Stomach smooth muscle (tissue), 2 donors: ENCODE results near the gene ANKRD53.

Experiments used
- H3K27ac ChIP-seq: one replicate; pipeline ENCODE4 v1.7.0; 2013; ENCODE audit warnings: mild to moderate bottlenecking, low read length, inconsistent platforms
- H3K27me3 ChIP-seq, 2 donors: one replicate each; pipeline ENCODE4 v1.7.0; 2013; ENCODE audit warnings: low read length in 2 of 2; ENCODE audit not compliant: insufficient read depth in 2 of 2, control insufficient read depth in 1 of 2
- H3K36me3 ChIP-seq, 2 donors: one replicate each; pipeline ENCODE4 v1.7.0; 2013; ENCODE audit warnings: low read length in 2 of 2; ENCODE audit not compliant: control insufficient read depth in 2 of 2, insufficient read depth in 2 of 2
- H3K4me1 ChIP-seq: one replicate; pipeline ENCODE4 v1.7.0; 2013; ENCODE audit warnings: low read length; ENCODE audit not compliant: control insufficient read depth, insufficient read depth
- H3K4me3 ChIP-seq, 2 donors: one replicate each; pipeline ENCODE4 v1.7.0; 2013; ENCODE audit warnings: low read length in 2 of 2
- H3K9ac ChIP-seq, 2 donors: one replicate each; pipeline ENCODE4 v1.7.0; 2013; ENCODE audit warnings: low read length in 2 of 2, mild to moderate bottlenecking in 1 of 2
- H3K9me3 ChIP-seq, 2 donors: one replicate each; pipeline ENCODE4 v1.7.0; 2013; ENCODE audit warnings: low read length in 2 of 2; ENCODE audit not compliant: control insufficient read depth in 2 of 2
- donor health status: healthy.
- donor health status: Pancreatic carcinoma.

Gene ANKRD53, protein sequence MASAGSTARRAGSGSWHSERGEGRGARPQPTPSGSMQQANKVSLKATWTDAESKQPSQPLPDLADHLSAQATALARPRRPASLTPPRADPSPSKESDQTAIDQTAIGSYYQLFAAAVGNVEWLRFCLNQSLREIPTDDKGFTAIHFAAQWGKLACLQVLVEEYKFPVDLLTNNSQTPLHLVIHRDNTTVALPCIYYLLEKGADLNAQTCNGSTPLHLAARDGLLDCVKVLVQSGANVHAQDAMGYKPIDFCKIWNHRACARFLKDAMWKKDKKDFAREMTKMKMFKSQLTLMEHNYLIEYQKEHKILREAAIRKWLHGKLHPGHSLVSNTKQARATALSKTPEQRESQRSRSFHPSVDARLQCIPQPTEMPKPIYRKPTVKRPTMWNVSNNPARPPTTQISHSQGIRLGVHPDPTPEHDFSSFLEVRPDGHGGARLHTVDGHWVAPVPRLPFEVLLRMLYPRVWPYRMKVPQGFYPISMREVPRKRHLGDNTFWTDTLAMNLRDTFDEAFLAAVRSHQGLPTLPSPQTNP

DNA sequence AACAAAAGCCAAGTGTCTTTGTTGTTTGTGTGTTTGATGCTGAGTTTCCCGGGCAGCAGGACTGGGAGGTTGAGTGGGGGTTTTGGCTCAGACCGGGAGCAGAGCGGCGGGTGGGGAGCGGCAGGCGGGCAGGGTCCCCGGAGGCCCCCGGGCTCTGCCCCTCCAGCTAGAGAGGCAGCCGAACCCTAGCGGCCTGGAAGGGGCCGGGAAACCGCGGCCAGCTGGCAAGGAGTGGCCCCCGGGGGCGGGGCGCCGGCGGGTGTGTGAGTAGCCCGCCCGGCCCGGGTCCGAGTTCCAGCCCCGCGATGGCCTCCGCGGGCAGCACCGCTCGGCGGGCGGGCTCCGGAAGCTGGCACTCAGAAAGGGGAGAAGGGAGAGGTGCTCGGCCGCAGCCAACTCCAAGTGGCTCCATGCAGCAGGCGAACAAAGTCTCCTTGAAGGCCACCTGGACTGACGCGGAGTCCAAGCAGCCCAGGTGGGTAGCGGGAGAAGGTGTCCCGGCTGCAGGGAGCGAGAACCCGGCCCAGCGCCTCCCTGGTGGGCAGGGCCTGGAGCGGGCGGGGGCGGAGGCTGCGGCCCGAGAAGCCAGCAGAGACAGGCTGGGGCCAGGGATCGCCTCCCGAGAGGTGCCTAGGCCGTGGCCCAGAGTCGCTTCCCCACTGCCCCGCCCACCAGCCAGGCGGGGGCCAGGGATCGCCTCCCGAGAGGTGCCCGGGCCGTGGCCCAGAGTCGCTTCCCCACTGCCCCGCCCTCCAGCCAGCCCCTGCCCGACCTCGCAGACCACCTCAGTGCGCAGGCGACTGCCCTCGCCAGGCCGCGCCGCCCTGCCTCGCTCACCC is at the start of gene ANKRD53:
ANKRD53 (plus strand) TSS at position 290 of the 839 bp plus-strand sequence; CDS start at position 306, 16 bp downstream.
- Histone ChIP-seq H3K4me3 (peak within 1 kb of the TSS; percentile 86 to 98), H3K9ac (peak within 1 kb of the TSS; percentile 66 to 88), H3K27me3 (no peaks in the 10 kb centered on the region), H3K36me3 (peaks cover 3 to 4% of the 10 kb centered on the region in 2 donors), H3K9me3 (no peaks in the 10 kb centered on the region), H3K27ac (peak within 1 kb of the TSS; percentile 84), H3K4me1 (peaks cover 14% of the 10 kb centered on the region)

DNA sequence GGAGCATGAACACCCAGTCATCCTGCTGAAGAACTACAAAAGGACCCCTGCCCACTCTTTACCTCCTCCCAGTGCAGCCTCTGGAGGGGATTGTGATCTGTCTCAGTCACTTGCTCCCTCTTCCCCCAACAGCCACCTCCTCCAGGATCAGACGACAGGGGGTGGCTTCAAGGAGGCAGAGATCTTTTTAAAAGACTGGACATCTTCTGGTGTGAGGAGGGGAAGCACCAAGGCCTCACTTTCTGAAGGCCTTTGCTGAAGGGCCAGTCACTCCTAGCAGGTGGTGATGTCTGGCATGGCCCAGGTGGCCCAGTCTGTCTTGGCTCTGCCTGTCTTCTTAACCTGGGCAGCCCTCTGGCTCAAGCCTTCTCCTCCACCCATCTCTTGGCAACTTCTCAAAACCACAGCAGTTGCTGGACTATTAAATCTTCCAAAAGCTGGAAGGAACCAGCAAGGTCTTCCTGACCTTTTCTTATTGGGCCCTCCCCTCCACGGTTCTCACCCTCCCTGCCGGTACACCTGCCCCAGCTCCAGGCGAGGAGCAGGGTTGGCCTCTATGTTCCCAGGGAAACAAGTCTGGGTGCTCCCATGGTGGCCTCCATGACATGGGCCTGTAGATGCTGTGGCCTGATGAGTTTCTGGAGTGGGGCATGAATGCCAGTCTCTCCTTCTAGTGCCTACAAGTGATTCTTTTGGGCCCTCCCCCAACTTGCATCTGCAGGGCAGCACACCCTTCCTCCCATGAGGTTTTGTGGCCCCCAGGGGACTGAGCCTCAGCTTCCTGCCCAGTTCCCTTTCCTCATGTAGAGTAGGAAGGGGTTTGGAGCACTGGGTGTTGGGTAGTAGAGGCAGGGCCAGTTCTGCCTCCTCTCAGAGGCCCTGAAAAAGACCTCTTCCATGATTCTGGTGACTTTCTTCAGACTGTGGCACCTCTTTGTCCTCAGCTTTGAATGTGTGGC is 47.8 kb upstream of the ANKRD53 start:
- no peak overlapping the region for H3K9ac ChIP-seq
- peaks cover 5 to 29% of the 10 kb centered on the region in 2 donors for H3K27me3 ChIP-seq
- H3K4me1 ChIP-seq = no peaks in the 10 kb centered on the region
- no peak overlapping the region for H3K4me3 ChIP-seq
- H3K27ac ChIP-seq = no peak overlapping the region
- no peaks in the 10 kb centered on the region for H3K9me3 ChIP-seq
- H3K36me3 ChIP-seq = no peaks in the 10 kb centered on the region

DNA sequence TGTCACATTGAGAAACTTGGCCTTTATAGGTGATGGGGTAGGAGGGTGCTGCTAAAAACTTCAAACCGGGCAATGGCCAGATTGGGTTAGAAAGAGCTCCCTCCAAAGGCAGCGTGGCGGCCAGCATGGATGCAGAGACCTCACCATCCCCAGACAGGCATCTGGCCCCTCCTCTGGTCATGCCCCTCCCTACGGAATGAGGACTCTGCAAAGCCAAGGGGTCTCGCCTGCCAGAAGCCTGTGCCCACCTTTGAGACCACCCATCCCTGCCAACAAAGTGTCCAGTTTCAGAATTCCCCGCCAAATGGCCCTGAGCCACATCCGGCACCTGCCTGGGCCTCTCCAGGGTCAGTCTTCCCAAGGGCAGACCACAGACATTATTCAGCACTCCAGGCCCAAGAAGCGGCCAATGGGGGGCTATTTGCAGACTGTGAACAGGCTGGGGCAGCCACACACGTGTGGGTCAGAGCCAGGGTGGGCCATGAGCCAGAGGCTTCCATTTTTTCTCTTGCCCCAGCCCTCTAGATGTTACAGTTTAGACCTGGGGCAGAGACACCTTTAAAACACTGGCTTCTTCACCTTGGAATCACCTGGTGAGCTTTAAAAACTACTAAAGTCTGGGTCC is 46.9 kb upstream of the ANKRD53 start:
- Histone ChIP-seq H3K27ac (no peak overlapping the region), H3K4me1 (no peaks in the 10 kb centered on the region), H3K36me3 (no peaks in the 10 kb centered on the region), H3K9me3 (no peaks in the 10 kb centered on the region), H3K27me3 (peaks cover 5 to 32% of the 10 kb centered on the region in 2 donors), H3K9ac (no peak overlapping the region), H3K4me3 (no peak overlapping the region)

DNA sequence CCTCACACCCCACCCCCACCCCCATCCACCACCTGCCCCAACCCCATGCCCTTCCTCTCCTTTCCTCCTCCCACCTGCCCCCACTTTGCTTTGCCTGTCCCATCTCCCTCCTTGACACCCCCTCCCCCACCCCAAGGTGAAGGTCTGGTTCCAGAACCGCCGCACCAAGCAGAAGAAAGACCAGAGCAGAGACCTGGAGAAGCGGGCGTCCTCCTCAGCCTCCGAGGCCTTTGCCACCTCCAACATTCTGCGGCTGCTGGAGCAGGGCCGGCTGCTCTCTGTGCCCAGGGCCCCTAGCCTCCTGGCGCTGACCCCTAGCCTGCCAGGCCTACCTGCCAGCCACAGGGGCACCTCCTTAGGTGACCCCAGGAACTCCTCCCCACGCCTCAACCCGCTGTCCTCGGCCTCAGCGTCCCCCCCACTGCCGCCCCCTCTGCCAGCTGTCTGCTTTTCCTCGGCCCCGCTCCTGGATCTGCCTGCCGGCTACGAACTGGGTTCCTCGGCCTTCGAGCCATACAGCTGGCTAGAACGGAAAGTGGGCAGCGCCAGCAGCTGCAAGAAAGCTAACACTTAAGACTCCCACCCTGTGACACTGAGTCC is 45.7 kb upstream of the ANKRD53 start:
- Histone ChIP-seq H3K27ac (no peak overlapping the region), H3K36me3 (no peaks in the 10 kb centered on the region), H3K9me3 (no peaks in the 10 kb centered on the region), H3K9ac (no peak overlapping the region), H3K27me3 (peaks cover 6 to 30% of the 10 kb centered on the region in 2 donors), H3K4me1 (no peaks in the 10 kb centered on the region), H3K4me3 (no peak overlapping the region)

DNA sequence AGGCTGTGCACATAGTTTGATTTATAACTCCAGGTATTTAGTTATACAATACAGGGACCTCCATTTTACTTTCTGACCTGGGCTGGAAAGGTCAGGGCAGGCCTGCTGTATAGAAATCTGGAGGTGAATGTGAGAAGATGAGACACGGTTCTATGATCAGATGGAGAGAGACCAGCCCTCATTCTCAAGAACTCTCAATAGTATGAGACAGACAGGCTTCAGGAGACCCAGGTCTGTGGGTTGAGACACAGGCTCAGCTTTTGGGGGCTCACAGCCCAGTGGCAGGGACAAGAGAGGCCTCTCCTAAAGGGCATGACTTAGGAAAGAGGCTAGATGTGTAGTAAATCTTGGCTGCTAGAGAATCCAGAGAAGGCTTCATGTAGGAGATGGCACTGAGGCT is 43.4 kb upstream of the ANKRD53 start:
- H3K4me3 ChIP-seq = no peak overlapping the region
- H3K4me1 ChIP-seq = no peaks in the 10 kb centered on the region
- H3K36me3 ChIP-seq = no peaks in the 10 kb centered on the region
- no peak overlapping the region for H3K27ac ChIP-seq
- H3K27me3 ChIP-seq = peaks cover 10 to 41% of the 10 kb centered on the region in 2 donors
- H3K9me3 ChIP-seq = no peaks in the 10 kb centered on the region
- no peak overlapping the region for H3K9ac ChIP-seq

DNA sequence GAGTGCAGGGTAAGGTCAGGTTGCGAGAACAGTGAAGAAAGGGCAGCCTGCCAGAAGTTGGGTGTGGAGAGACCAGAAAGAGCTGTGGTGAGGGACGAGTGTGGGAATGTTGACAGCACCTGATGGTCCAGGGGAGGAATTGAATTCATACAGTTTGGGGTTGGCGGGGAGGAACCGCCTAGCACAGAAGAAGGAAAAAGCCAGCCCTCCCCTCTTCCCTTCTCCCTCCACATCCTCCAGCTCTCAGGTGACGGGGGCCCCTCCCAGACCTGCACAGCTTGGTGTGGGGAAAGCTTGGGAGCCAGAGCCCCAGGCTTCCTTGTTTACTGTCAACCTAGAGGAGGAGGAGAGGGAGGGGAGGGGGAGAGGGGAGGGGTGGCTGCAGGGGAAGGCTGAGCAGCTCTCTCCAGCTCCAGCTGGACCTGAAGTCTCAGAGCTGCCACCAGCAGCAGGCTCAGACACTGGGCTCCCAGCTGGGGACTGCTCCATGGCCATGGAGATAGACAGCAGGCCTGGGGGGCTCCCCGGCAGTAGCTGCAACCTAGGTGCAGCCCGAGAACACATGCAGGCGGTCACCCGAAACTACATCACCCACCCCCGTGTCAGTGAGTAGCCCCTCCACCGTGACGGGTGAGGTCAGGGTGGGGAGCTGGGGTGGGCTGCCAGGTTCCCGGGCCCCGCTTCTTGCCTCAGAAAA is 42.8 kb upstream of the ANKRD53 start, which contains the start of gene ATP6V1B1:
ATP6V1B1 (plus strand) TSS at position 433 of the 697 bp plus-strand sequence; CDS start at position 488, 55 bp downstream.
- no peaks in the 10 kb centered on the region for H3K9me3 ChIP-seq
- H3K27ac ChIP-seq = no peak within 1 kb of the TSS
- no peaks in the 10 kb centered on the region for H3K36me3 ChIP-seq
- no peaks in the 10 kb centered on the region for H3K4me1 ChIP-seq
- peaks cover 10 to 41% of the 10 kb centered on the region in 2 donors for H3K27me3 ChIP-seq
- no peak within 1 kb of the TSS for H3K4me3 ChIP-seq
- H3K9ac ChIP-seq = no peak within 1 kb of the TSS

DNA sequence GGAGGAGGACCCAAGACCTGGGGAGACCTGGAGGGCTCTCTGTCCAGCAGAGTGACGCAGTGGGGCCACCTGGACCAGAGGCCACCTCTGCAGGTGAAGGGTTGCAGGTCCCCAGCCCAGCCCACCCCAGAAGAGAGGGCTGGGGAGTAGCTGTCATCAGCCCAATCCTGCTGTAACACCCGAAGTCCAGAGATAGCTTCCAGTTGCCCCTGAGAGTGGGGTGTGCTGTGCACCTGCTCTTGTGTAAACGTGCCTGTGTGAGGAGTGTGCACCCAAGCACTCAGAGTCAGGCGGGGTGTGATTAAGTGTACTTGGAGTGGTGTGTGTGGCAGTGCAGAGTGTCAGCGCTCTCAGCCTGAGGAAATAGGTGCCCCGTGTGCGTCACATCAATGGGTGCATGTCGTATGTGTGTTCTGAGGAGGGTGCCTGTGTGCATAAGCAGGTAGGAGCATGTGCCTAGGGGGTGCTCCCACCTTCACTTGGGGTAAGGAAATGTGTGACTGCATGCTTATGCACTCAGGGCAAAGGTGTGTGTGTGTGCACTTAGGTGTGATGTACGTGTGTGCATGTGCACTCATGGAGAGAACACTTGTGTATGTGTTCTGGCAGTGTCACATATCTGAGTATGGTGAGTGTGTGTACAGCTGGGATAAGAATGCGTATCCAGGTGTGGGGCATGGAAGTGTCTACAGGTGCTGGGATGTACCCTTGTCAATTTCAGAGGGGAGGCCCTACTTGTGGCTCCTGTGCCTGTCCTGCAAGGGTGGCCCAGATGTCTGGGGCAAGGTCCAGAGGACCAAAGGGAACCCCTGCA is 42.1 kb upstream of the ANKRD53 start:
- no peak overlapping the region for H3K4me3 ChIP-seq
- H3K9me3 ChIP-seq = no peaks in the 10 kb centered on the region
- H3K9ac ChIP-seq = no peak overlapping the region
- H3K36me3 ChIP-seq = no peaks in the 10 kb centered on the region
- no peaks in the 10 kb centered on the region for H3K4me1 ChIP-seq
- peaks cover 10 to 38% of the 10 kb centered on the region in 2 donors for H3K27me3 ChIP-seq
- no peak overlapping the region for H3K27ac ChIP-seq

DNA sequence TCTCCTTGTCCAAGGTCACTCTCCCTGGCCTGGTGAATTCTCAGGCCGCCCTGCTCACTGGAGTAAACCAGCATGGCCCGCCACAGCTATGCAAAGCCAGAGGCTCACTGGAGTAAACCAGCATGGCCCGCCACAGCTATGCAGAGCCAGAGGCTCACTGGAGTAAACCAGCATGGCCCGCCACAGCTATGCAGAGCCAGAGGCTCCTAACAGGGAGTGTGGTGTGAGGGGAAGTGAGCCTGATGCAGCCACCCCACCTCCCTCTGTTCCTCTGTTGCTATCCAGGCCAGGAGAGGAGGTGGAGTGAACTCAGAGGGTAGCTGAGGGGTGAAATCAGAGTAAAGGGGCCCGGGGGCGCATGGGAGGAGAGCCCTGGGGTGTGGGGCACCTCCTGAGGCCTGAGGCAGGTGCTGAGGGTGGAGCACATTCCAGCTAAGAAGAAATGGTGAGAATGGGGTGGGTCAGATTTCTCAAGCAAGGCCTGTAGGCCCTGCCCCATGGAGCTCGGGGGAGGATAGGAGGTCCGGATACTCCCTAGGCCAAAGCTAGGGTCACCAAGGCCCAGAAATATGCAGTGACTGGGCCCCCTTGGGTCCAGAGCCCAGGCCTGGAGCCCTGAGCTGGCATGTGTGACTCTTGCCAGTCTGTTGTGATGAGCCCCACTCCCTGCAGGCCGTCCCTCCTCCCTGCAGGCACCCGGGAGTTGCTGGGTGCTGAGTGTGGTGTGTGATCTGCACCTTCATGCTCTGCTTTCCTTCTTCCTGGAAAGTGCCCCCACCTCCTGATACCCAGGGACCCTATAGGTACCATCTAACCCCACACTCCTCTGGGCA is 41.2 kb upstream of the ANKRD53 start:
- Histone ChIP-seq H3K4me1 (no peaks in the 10 kb centered on the region), H3K27me3 (peaks cover 5 to 33% of the 10 kb centered on the region in 2 donors), H3K9ac (no peak overlapping the region), H3K4me3 (no peak overlapping the region), H3K36me3 (no peaks in the 10 kb centered on the region), H3K9me3 (no peaks in the 10 kb centered on the region), H3K27ac (no peak overlapping the region)
